ENCODE data around the gene PFKFB3. TPM values are rescaled to one million over a fixed set of nuclear protein-coding genes. Genes with fewer than 3 reads are reported as not detected.
A peak's percentile ranks its signal among the peaks of the same experiment; 100 is the strongest.
"Not testable (repeated sequence)": the region's sequence is repeated elsewhere in the genome, so short reads cannot be mapped to it uniquely, and the experiment has no call there.

PFKFB3 gene
- total RNA-seq, 2 experiments from 2014 or later, result 93.0 to 97.3 TPM

- Mint-ChIP-seq H3K4me1 (ENCODE audit: low read depth) (peaks cover 49% of the 10 kb centered on the region), H3K9me3 (ENCODE audit: insufficient read depth) (no peaks in the 10 kb centered on the region), H3K4me3 (peak overlapping the region; percentile 100), H3K36me3 (ENCODE audit: low read depth) (peaks cover 26% of the 10 kb centered on the region), H3K27me3 (ENCODE audit: low read depth) (no peaks in the 10 kb centered on the region), H3K27ac (peak overlapping the region; percentile 95)
- peak; percentile 71 for DNase-seq
- POLR2A ChIA-PET, result interaction anchor here (0.9 to 3.1 kb wide), 20 partner anchors 8 to 380 kb away, joined by 3 to 41 read pairs (median 4); no protein-coding TSS in a partner anchor
- peak; percentile 39 for ATAC-seq
- CTCF ChIA-PET, result interaction anchor here (0.6 to 7.9 kb wide), 36 partner anchors 8 to 422 kb away, joined by 3 to 226 read pairs (median 6); no protein-coding TSS in a partner anchor
Measured at GRCh38 chr10:6203331-6204062, 765 bp downstream of the PFKFB3 start.

- ATAC-seq, result peak; percentile 15
Measured at GRCh38 chr10:6204063-6204340, 1.3 kb downstream of the PFKFB3 start.

GRCh38 chr10:6204341-6205191 lies 1.8 kb downstream of the PFKFB3 start:
- ChIA-PET CTCF (interaction anchor here (0.6 to 7.9 kb wide), 8 partner anchors 9 to 206 kb away, joined by 3 to 226 read pairs (median 4); no protein-coding TSS in a partner anchor), POLR2A (interaction anchor here (1.5 kb wide), 1 partner anchor 144 kb away, joined by 5 read pairs; no protein-coding TSS in a partner anchor)
- ATAC-seq, result no peak
- peaks cover 30% of the 10 kb centered on the region for H3K36me3 Mint-ChIP-seq (ENCODE audit: low read depth)
- no peaks in the 10 kb centered on the region for H3K9me3 Mint-ChIP-seq (ENCODE audit: insufficient read depth)
- peaks cover 53% of the 10 kb centered on the region for H3K4me1 Mint-ChIP-seq (ENCODE audit: low read depth)
- DNase-seq, result no peak
- H3K4me3 Mint-ChIP-seq, result peak overlapping the region; percentile 100
- no peaks in the 10 kb centered on the region for H3K27me3 Mint-ChIP-seq (ENCODE audit: low read depth)
- H3K27ac Mint-ChIP-seq, result peak overlapping the region; percentile 14

More at GRCh38 chr10:6204063-6204340, 1.3 kb downstream of the PFKFB3 start:
- DNase-seq, result peak; percentile 65
- H3K36me3 Mint-ChIP-seq (ENCODE audit: low read depth), result peaks cover 30% of the 10 kb centered on the region
- no peak overlapping the region for H3K27ac Mint-ChIP-seq
- peak overlapping the region; percentile 100 for H3K4me3 Mint-ChIP-seq
- no peaks in the 10 kb centered on the region for H3K27me3 Mint-ChIP-seq (ENCODE audit: low read depth)
- peaks cover 52% of the 10 kb centered on the region for H3K4me1 Mint-ChIP-seq (ENCODE audit: low read depth)
- ChIA-PET CTCF (interaction anchor here (0.6 to 7.9 kb wide), 7 partner anchors 8 to 207 kb away, joined by 3 to 226 read pairs (median 5); no protein-coding TSS in a partner anchor), POLR2A (interaction anchor here (1.5 kb wide), 1 partner anchor 144 kb away, joined by 5 read pairs; no protein-coding TSS in a partner anchor)
- H3K9me3 Mint-ChIP-seq (ENCODE audit: insufficient read depth), result no peaks in the 10 kb centered on the region

GRCh38 chr10:6206486-6206885 lies 3.8 kb downstream of the PFKFB3 start:
- CTCF ChIA-PET, result not testable (repeated sequence)
- peaks cover 48% of the 10 kb centered on the region for H3K4me1 Mint-ChIP-seq (ENCODE audit: low read depth)

GRCh38 chr10:6207658-6208057 lies 4.9 kb downstream of the PFKFB3 start:
- no peak for DNase-seq

More at GRCh38 chr10:6206486-6206885, 3.8 kb downstream of the PFKFB3 start:
- ATAC-seq; DNase-seq; H3K27ac Mint-ChIP-seq; POLR2A ChIA-PET; H3K27me3 Mint-ChIP-seq (ENCODE audit: low read depth); H3K4me3 Mint-ChIP-seq; H3K9me3 Mint-ChIP-seq (ENCODE audit: insufficient read depth): not testable (repeated sequence)
- H3K36me3 Mint-ChIP-seq (ENCODE audit: low read depth), result peaks cover 32% of the 10 kb centered on the region

DNA sequence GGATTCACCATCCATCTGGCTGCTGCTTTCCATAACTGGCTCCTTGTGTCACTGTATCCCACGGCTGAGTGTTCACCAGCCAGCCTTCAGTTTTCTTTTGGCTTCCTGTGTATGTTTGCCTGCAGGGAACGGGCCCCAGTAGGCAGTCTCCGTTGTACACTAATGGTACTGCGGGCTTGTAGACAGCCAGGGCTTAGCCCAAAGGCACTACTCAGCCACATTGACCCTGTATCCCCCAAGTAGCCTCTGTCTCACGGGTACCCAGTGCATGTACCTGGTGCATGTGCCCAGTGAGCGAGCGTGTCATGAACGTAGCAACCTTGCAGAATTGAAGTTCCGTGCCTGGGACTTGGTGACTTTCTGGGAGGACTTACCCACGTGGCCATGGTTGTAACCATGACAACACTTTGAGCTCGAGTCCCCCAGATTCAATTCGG lies 6.1 kb downstream of the PFKFB3 start:
- no peak overlapping the region for H3K4me3 Mint-ChIP-seq
- DNase-seq (no peak), ATAC-seq (peak; percentile 23)
- H3K36me3 Mint-ChIP-seq (ENCODE audit: low read depth), result peaks cover 39% of the 10 kb centered on the region
- ChIA-PET CTCF (interaction anchor here (1.4 to 2.8 kb wide), 3 partner anchors 9 to 197 kb away, joined by 3 to 35 read pairs (median 6); no protein-coding TSS in a partner anchor), POLR2A (no interaction called here)
- H3K9me3 Mint-ChIP-seq (ENCODE audit: insufficient read depth), result no peaks in the 10 kb centered on the region
- no peaks in the 10 kb centered on the region for H3K27me3 Mint-ChIP-seq (ENCODE audit: low read depth)
- H3K4me1 Mint-ChIP-seq (ENCODE audit: low read depth), result peaks cover 40% of the 10 kb centered on the region
- peak overlapping the region; percentile 66 for H3K27ac Mint-ChIP-seq

More at GRCh38 chr10:6207658-6208057, 4.9 kb downstream of the PFKFB3 start:
- H3K9me3 Mint-ChIP-seq (ENCODE audit: insufficient read depth), result no peaks in the 10 kb centered on the region
- no peak for ATAC-seq
- no peaks in the 10 kb centered on the region for H3K27me3 Mint-ChIP-seq (ENCODE audit: low read depth)
- H3K4me3 Mint-ChIP-seq, result no peak overlapping the region
- H3K27ac Mint-ChIP-seq, result no peak overlapping the region
- CTCF ChIA-PET, result interaction anchor here (0.9 to 2.8 kb wide), 8 partner anchors 9 to 199 kb away, joined by 3 to 35 read pairs (median 3); no protein-coding TSS in a partner anchor
- POLR2A ChIA-PET, result interaction anchor here (0.9 to 1.4 kb wide), 2 partner anchors 36 to 140 kb away, joined by 3 to 5 read pairs; no protein-coding TSS in a partner anchor
- H3K4me1 Mint-ChIP-seq (ENCODE audit: low read depth), result peaks cover 42% of the 10 kb centered on the region
- H3K36me3 Mint-ChIP-seq (ENCODE audit: low read depth), result peaks cover 34% of the 10 kb centered on the region

- ATAC-seq (no peak), DNase-seq (no peak)
- Mint-ChIP-seq H3K4me1 (ENCODE audit: low read depth) (peaks cover 29% of the 10 kb centered on the region), H3K27me3 (ENCODE audit: low read depth) (no peaks in the 10 kb centered on the region), H3K9me3 (ENCODE audit: insufficient read depth) (no peaks in the 10 kb centered on the region), H3K4me3 (no peak overlapping the region), H3K36me3 (ENCODE audit: low read depth) (peaks cover 48% of the 10 kb centered on the region), H3K27ac (no peak overlapping the region)
- ChIA-PET POLR2A (interaction anchor here (0.6 kb wide), 1 partner anchor 8 kb away, joined by 3 read pairs; the partner anchor contains the start of gene PFKFB3), CTCF (interaction anchor here (1.4 to 2.2 kb wide), 2 partner anchors 9 to 195 kb away, joined by 3 to 6 read pairs; partner anchors contain the start of gene PFKFB3)
Measured at GRCh38 chr10:6211341-6211670, 8.6 kb downstream of the PFKFB3 start.

DNA sequence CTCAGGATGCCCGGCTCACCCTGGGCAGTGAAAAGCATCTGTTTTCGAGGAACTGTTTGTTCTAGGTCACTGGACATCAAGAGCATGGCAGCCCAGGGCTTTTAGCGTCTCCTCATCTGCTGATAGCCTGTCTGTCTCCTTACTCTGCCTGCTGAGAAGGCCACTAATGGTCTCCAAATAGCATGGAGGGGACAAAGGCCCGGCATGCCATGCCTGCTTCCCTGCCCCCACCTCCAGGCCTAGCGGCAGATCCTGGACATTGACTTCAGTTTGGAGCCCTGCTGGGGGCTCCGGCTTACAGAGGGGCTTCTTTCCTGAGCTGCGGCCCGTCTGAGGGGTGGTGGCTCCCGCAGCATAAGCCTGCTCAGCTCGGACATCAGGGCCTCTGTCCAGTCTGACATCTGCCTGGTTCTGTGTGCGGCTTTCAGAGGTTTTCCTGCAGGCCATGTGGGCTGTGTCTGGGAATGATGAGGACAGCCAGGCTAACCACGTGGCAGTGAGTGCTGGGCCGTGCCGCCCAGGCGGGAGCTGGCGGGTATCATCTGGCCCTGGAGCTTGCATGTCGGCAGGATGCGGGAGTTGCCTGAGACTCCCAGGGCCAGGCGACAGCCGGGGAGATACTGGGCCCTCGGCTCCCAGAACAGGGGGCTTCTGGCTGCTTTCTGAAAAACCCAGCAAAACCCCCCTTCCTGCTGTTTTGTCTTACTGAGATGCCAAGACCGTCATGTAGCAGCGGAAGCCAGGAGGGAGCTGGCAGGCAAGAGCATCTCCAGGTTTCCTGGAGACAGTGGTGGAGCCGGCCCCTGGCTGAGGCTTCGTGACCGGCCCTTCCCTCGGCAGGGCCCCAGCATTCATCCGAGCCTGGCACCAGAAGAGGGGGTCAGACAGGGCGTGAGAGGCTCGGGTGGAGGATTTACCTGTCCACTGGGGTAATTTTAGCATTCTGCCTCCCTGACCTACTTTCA lies 9.2 kb downstream of the PFKFB3 start:
- Mint-ChIP-seq H3K4me3 (no peak overlapping the region), H3K4me1 (ENCODE audit: low read depth) (peaks cover 29% of the 10 kb centered on the region), H3K9me3 (ENCODE audit: insufficient read depth) (no peaks in the 10 kb centered on the region), H3K27ac (no peak overlapping the region), H3K36me3 (ENCODE audit: low read depth) (peaks cover 54% of the 10 kb centered on the region), H3K27me3 (ENCODE audit: low read depth) (no peaks in the 10 kb centered on the region)
- ATAC-seq (no peak), DNase-seq (no peak)
- ChIA-PET CTCF (interaction anchor here (1.1 to 2.2 kb wide), 4 partner anchors 9 to 194 kb away, joined by 3 to 6 read pairs (median 4); partner anchors contain the start of gene PFKFB3), POLR2A (interaction anchor here (0.6 to 0.8 kb wide), 2 partner anchors 9 to 89 kb away, joined by 3 read pairs; partner anchors contain the start of gene PFKFB3)

GRCh38 chr10:6212806-6213205 lies 10.1 kb downstream of the PFKFB3 start:
- Mint-ChIP-seq H3K36me3 (ENCODE audit: low read depth) (peaks cover 58% of the 10 kb centered on the region), H3K27me3 (ENCODE audit: low read depth) (no peaks in the 10 kb centered on the region), H3K27ac (no peak overlapping the region), H3K9me3 (ENCODE audit: insufficient read depth) (no peaks in the 10 kb centered on the region), H3K4me1 (ENCODE audit: low read depth) (peaks cover 21% of the 10 kb centered on the region), H3K4me3 (no peak overlapping the region)
- DNase-seq (no peak), ATAC-seq (no peak)
- ChIA-PET POLR2A (interaction anchor here (0.8 kb wide), 1 partner anchor 88 kb away, joined by 3 read pairs; no protein-coding TSS in a partner anchor), CTCF (interaction anchor here (1.1 to 2.2 kb wide), 4 partner anchors 10 to 193 kb away, joined by 3 to 6 read pairs (median 4); partner anchors contain the start of gene PFKFB3)

- CTCF ChIA-PET, result interaction anchor here (1.1 to 2.2 kb wide), 3 partner anchors 186 to 193 kb away, joined by 3 to 6 read pairs (median 4); no protein-coding TSS in a partner anchor
- H3K4me3 Mint-ChIP-seq, result no peak overlapping the region
- H3K4me1 Mint-ChIP-seq (ENCODE audit: low read depth), result peaks cover 17% of the 10 kb centered on the region
- no peak for ATAC-seq
- peaks cover 61% of the 10 kb centered on the region for H3K36me3 Mint-ChIP-seq (ENCODE audit: low read depth)
- H3K9me3 Mint-ChIP-seq (ENCODE audit: insufficient read depth), result no peaks in the 10 kb centered on the region
- POLR2A ChIA-PET, result no interaction called here
- no peak overlapping the region for H3K27ac Mint-ChIP-seq
- H3K27me3 Mint-ChIP-seq (ENCODE audit: low read depth), result no peaks in the 10 kb centered on the region
- no peak for DNase-seq
Measured at GRCh38 chr10:6213257-6213905, 10.6 kb downstream of the PFKFB3 start.

All from activated CD8-positive, alpha-beta T cell treated with anti-CD3 and anti-CD28 coated beads, Interleukin-2, amount 10 ng/mL, durations not matched to agents 7 days and 5 days (primary cell).